H1 (cell line): Measurements from ENCODE around the gene LIPG. TPM values are rescaled to one million over a fixed set of nuclear protein-coding genes. Genes with fewer than 3 reads are reported as not detected.

Experiments
- CTCF ChIA-PET: fragments of 300-600 bp; sonication (Branson Sonifier 250); formaldehyde crosslinking; loops from one replicate; lab custom pipeline; 2021; ENCODE audit not compliant: partially characterized antibody; lab: Charles Lee
- POLR2A ChIA-PET: fragments of 300-600 bp; sonication (Branson Sonifier 250); formaldehyde crosslinking; loops from one replicate; lab custom pipeline; 2021; ENCODE audit warnings: inconsistent platforms; ENCODE audit not compliant: partially characterized antibody; lab: Charles Lee
- DNase-seq, 2 experiments: peaks; one replicate each; pipeline versions ENCODE4 v3.0.0 to v3.0.0-alpha.2; 2010 to 2022; ENCODE audit warnings: low spot score in 2 of 2, low read depth in 1 of 2, mixed read lengths in 1 of 2
- FAIRE-seq: peaks from 2 replicates; lab custom pipeline; 2011; peaks lifted over from hg19 to GRCh38; lab: Jason Lieb, UNC
- H2AFZ ChIP-seq: 2 replicates; pipeline ENCODE4 v1.8.1; 2012; ENCODE audit warnings: low read length, inconsistent platforms
- H2AK5ac ChIP-seq: 2 replicates; pipeline ENCODE4 v1.6.1; 2013; ENCODE audit warnings: low read depth, low read length
- H2BK120ac ChIP-seq: replicated peaks from 2 replicates; pipeline ENCODE3; 2013; ENCODE audit warnings: low read depth, low read length, inconsistent platforms
- H2BK12ac ChIP-seq: 2 replicates; pipeline ENCODE4 v1.6.1; 2013; ENCODE audit warnings: low read depth, low read length
- H2BK15ac ChIP-seq: 2 replicates; pipeline ENCODE4 v1.6.1; 2013; ENCODE audit warnings: low read length
- H2BK20ac ChIP-seq: 2 replicates; pipeline ENCODE4 v1.6.1; 2013; ENCODE audit warnings: low read length
- H2BK5ac ChIP-seq: 2 replicates; pipeline ENCODE4 v1.6.1; 2013; ENCODE audit warnings: low read depth, low read length
- H3K14ac ChIP-seq: 2 replicates; pipeline ENCODE4 v1.6.1; 2013; ENCODE audit warnings: inconsistent platforms; ENCODE audit not compliant: insufficient read length
- H3K18ac ChIP-seq: 2 replicates; pipeline ENCODE4 v1.6.1; 2013; ENCODE audit warnings: low read length; ENCODE audit errors: extremely low read depth
- H3K23ac ChIP-seq: 2 replicates; pipeline ENCODE4 v1.6.1; 2013; ENCODE audit warnings: inconsistent platforms; ENCODE audit not compliant: insufficient read length
- H3K23me2 ChIP-seq: 2 replicates; pipeline ENCODE4 v1.6.1; 2013; ENCODE audit warnings: low read depth, low read length
- H3K27ac ChIP-seq: 2 replicates; pipeline ENCODE4 v1.6.1; 2011; ENCODE audit warnings: low read depth, low read length, inconsistent platforms
- H3K27me3 ChIP-seq, 4 experiments: replicated peaks in 1 of 4; 1 replicate in 1 of 4; 2 replicates in 3 of 4; pipeline versions ENCODE4 v1.6.1 to v1.8.1; 2011 to 2013; ENCODE audit warnings: low read length in 3 of 4, mild to moderate bottlenecking in 3 of 4, inconsistent platforms in 2 of 4, mixed read lengths in 2 of 4, moderate library complexity in 1 of 4; ENCODE audit not compliant: control insufficient read depth in 3 of 4, insufficient read depth in 3 of 4; ENCODE audit errors: extremely low read depth in 1 of 4
- H3K36me3 ChIP-seq, 4 experiments: 2 replicates each; pipeline versions ENCODE4 v1.6.1 to v1.8.1; 2011 to 2013; ENCODE audit warnings: mild to moderate bottlenecking in 4 of 4, low read length in 3 of 4, moderate library complexity in 2 of 4, control low read depth in 1 of 4, inconsistent platforms in 1 of 4; ENCODE audit not compliant: insufficient read depth in 4 of 4, control insufficient read depth in 2 of 4
- H3K4ac ChIP-seq: replicated peaks from 2 replicates; pipeline ENCODE3; 2013; ENCODE audit warnings: low read length, low read depth, mixed read lengths, inconsistent platforms; ENCODE audit not compliant: insufficient read length
- H3K4me1 ChIP-seq, 4 experiments: replicated peaks in 1 of 4; 1 replicate in 1 of 4; 2 replicates in 3 of 4; pipeline versions ENCODE4 v1.6.1 to v1.8.1; 2011 to 2013; ENCODE audit warnings: low read length in 3 of 4, inconsistent platforms in 2 of 4, mixed read lengths in 1 of 4; ENCODE audit not compliant: insufficient read depth in 4 of 4, control insufficient read depth in 3 of 4
- H3K4me2 ChIP-seq, 2 experiments: 2 replicates each; pipeline versions ENCODE4 v1.6.1 to v1.8.1; 2011 to 2013; ENCODE audit warnings: low read depth in 2 of 2, low read length in 2 of 2, control low read depth in 1 of 2, inconsistent platforms in 1 of 2, mild to moderate bottlenecking in 1 of 2; ENCODE audit not compliant: insufficient read depth in 1 of 2
- H3K4me3 ChIP-seq, 4 experiments: fragments of 200-600, 300-600 bp in 1 of 4; sonication (generic), shearing (Covaris generic), sonication (Bioruptor Twin) in 1 of 4; 2 replicates each; pipeline versions ENCODE4 v1.5.1 to v1.8.1; 2011 to 2016; ENCODE audit warnings: low read length in 4 of 4, low read depth in 3 of 4, control low read depth in 2 of 4, inconsistent platforms in 2 of 4, mild to moderate bottlenecking in 2 of 4, mixed read lengths in 1 of 4, moderate library complexity in 1 of 4; ENCODE audit not compliant: insufficient read depth in 2 of 4; ENCODE audit errors: extremely low read depth in 1 of 4
- H3K56ac ChIP-seq: replicated peaks from 2 replicates; pipeline ENCODE3; 2013; ENCODE audit warnings: low read depth, mild to moderate bottlenecking, mixed read lengths, low read length, inconsistent platforms; ENCODE audit not compliant: insufficient read length
- H3K79me1 ChIP-seq: 2 replicates; pipeline ENCODE4 v1.6.1; 2013; ENCODE audit warnings: low read depth, low read length, control low read depth
- H3K79me2 ChIP-seq, 2 experiments: 2 replicates each; pipeline versions ENCODE4 v1.6.1 to v1.8.1; 2012 to 2013; ENCODE audit warnings: low read length in 2 of 2, mild to moderate bottlenecking in 2 of 2, inconsistent platforms in 1 of 2; ENCODE audit not compliant: insufficient read depth in 2 of 2, control insufficient read depth in 1 of 2
- H3K9ac ChIP-seq, 4 experiments: replicated peaks in 1 of 4; 1 replicate in 1 of 4; 2 replicates in 3 of 4; pipeline versions ENCODE4 v1.6.1 to v1.8.1; 2011 to 2013; ENCODE audit warnings: low read depth in 3 of 4, low read length in 3 of 4, control low read depth in 2 of 4, mild to moderate bottlenecking in 2 of 4, moderate library complexity in 2 of 4, inconsistent platforms in 1 of 4; ENCODE audit errors: extremely low read depth in 1 of 4
- H3K9me3 ChIP-seq, 2 experiments: 2 replicates each; pipeline versions ENCODE4 v1.6.1 to v1.8.1; 2012 to 2013; ENCODE audit warnings: mild to moderate bottlenecking in 2 of 2, moderate library complexity in 2 of 2, control low read depth in 1 of 2, inconsistent platforms in 1 of 2, low read depth in 1 of 2, low read length in 1 of 2, mixed read lengths in 1 of 2; ENCODE audit not compliant: insufficient read depth in 2 of 2
- H4K20me1 ChIP-seq, 2 experiments: replicated peaks in 1 of 2; 2 replicates each; pipeline versions ENCODE3 to v1.8.1; 2011 to 2013; ENCODE audit warnings: inconsistent platforms in 2 of 2, low read length in 2 of 2, mild to moderate bottlenecking in 1 of 2; ENCODE audit not compliant: insufficient read depth in 2 of 2, control insufficient read depth in 1 of 2
- H4K5ac ChIP-seq: 2 replicates; pipeline ENCODE4 v1.6.1; 2013; ENCODE audit warnings: low read length, low read depth, mixed read lengths, inconsistent platforms; ENCODE audit not compliant: insufficient read length
- H4K8ac ChIP-seq: 2 replicates; pipeline ENCODE4 v1.8.0; 2013; ENCODE audit warnings: mild to moderate bottlenecking, moderate library complexity, low read length, inconsistent platforms; ENCODE audit not compliant: insufficient read depth; ENCODE audit errors: extremely low read depth
- H4K91ac ChIP-seq: replicated peaks from 2 replicates; pipeline ENCODE3; 2013; ENCODE audit warnings: low read length, mixed read lengths, inconsistent platforms; ENCODE audit not compliant: insufficient read length
- BCL11A ChIP-seq, 2 experiments: IDR thresholded peaks; one replicate each; pipeline ENCODE4 v1.6.1; 2011; ENCODE audit warnings: low read depth in 2 of 2, low read length in 2 of 2, mild to moderate bottlenecking in 2 of 2
- CBX5 ChIP-seq: fragments of 300-800, 300-1000 bp; sonication (generic); IDR thresholded peaks from 2 replicates; pipeline ENCODE4 v1.7.1; 2016; ENCODE audit warnings: antibody characterized with exemption, low read length, low read depth
- CREB1 ChIP-seq: IDR thresholded peaks from 2 replicates; pipeline ENCODE4 v1.6.1; 2012; ENCODE audit warnings: inconsistent platforms
- EZH2 ChIP-seq: fragments of 200-600 bp; sonication (generic); IDR thresholded peaks from 2 replicates; pipeline ENCODE4 v1.7.1; 2012; ENCODE audit warnings: low read depth, mild to moderate bottlenecking, moderate library complexity, low read length, inconsistent platforms; ENCODE audit not compliant: severe bottlenecking
- TAF1 ChIP-seq: IDR thresholded peaks from 2 replicates; pipeline ENCODE4 v1.6.1; 2011; ENCODE audit warnings: mild to moderate bottlenecking, low read depth, low read length
- WGBS, 2 experiments: shearing (Covaris generic) in 1 of 2; methylation state at CpG; one replicate each; pipeline versions ENCODE4 v1.1.6 to v1.1.7; 2013 to 2015; ENCODE audit warnings: low lambda C conversion rate in 2 of 2, mixed read lengths in 2 of 2, inconsistent platforms in 1 of 2, low coverage in 1 of 2, missing lambda C conversion rate in 1 of 2; ENCODE audit not compliant: insufficient replicate concordance in 2 of 2, insufficient coverage in 1 of 2, insufficient read length in 1 of 2; ENCODE audit errors: extremely low coverage in 1 of 2, missing lambda C conversion rate in 1 of 2; 5-methylcytosine and 5-hydroxymethylcytosine counted together
- polyA plus RNA-seq, 7 experiments: library from polyadenylated mRNA; depleted of rRNA in 3 of 7; stranded (reverse) in 5 of 7; unstranded in 2 of 7; fragments of >200 nt in 5 of 7; fragments of 200-250 nt in 2 of 7; gene quantifications; 1 replicate in 5 of 7; 2 replicates in 1 of 7; 4 replicates in 1 of 7; pipeline versions ENCODE4 v1.2.1 to v1.2.3, GENCODE V29; 2011 to 2013; ENCODE audit warnings: missing spikeins in 2 of 7, mixed read lengths in 2 of 7
- total RNA-seq: library from RNA; stranded (reverse); fragmentation: NEBNext Ultra II Directional; extraction: Animal tissue kit (Norgen Biotek cat#: 25700); gene quantifications from 2 replicates; pipeline ENCODE4 v1.2.1, GENCODE V29; 2021

The LIPG gene
- total and polyA plus RNA-seq, 2 of the 8 experiments (the other 6 are each of a cell fraction or from before 2014, with no cell fraction given) = 9.2 to 9.8 TPM

- no peak overlapping the region for H4K5ac ChIP-seq
- FAIRE-seq = no peak
Measured at GRCh38 chr18:49550621-49551339, 11.1 kb upstream of the LIPG start.

More at GRCh38 chr18:49550621-49551339, 11.1 kb upstream of the LIPG start:
- Histone ChIP-seq H2BK20ac (no peak overlapping the region), H3K79me2 (no peaks in the 10 kb centered on the region), H3K14ac (no peak overlapping the region), H3K4me2 (no peak overlapping the region), H3K9ac (no peak overlapping the region), H3K4me1 (no peaks in the 10 kb centered on the region), H3K27ac (no peak overlapping the region), H3K18ac (no peak overlapping the region), H3K36me3 (no peaks in the 10 kb centered on the region), H2BK5ac (no peak overlapping the region), H2AFZ (no peak overlapping the region), H2BK120ac (no peak overlapping the region), H3K23me2 (no peaks in the 10 kb centered on the region; the same call in 1 of the 2 replicates), H3K4ac (no peak overlapping the region), H3K9me3 (peaks cover 0 to 3% of the 10 kb centered on the region in 2 experiments; a peak in 1 of 4 replicates), H2BK15ac (no peak overlapping the region), H4K20me1 (peaks cover 0 to 1% of the 10 kb centered on the region in 2 experiments), H3K79me1 (no peaks in the 10 kb centered on the region), H3K56ac (no peak overlapping the region), H2BK12ac (peak overlapping the region; percentile 85; the same call in 1 of the 2 replicates), H3K23ac (no peak overlapping the region), H4K91ac (peak overlapping the region; percentile 34), H2AK5ac (no peak overlapping the region; the same call in 1 of the 2 replicates), H4K8ac (no peak overlapping the region), H3K27me3 (no peaks in the 10 kb centered on the region), H3K4me3 (no peak overlapping the region)
- 92% methylated on average over 6 of the region's 6 CpGs; no CpG with 5 or more reads in 1 of the 2 experiments for WGBS, 2 experiments
- no peak for DNase-seq
- POLR2A ChIA-PET = no interaction called here
- TF ChIP-seq CBX5 (no peak), CREB1 (no peak), TAF1 (no peak), EZH2 (no peak), BCL11A (IDR thresholded peaks at IDR 0.05; ENCODE audit: low read depth in 2 of 2, low read length in 2 of 2) (no peak)
- CTCF ChIA-PET = no interaction called here
